NCI-H2227 treated with DMSO at 0.1 percent for 48 hours (cell line): ENCODE results near the gene PLB1.

Experiments used
- DNase-seq: peaks from one replicate; lab custom pipeline; 2025; lab: John Stamatoyannopoulos, UW

PLB1 gene

GRCh38 chr2:28499282-28499681 is 3.4 kb downstream of the PLB1 start:
- DNase-seq = no peak

- DNase-seq = no peak
Observed at GRCh38 chr2:28505361-28505760, 9.5 kb downstream of the PLB1 start.

- DNase-seq = no peak
Observed at GRCh38 chr2:28506112-28506910, 10.5 kb downstream of the PLB1 start.

- DNase-seq = no peak
Observed at GRCh38 chr2:28507796-28508764, 12.2 kb downstream of the PLB1 start.

- no peak for DNase-seq
Observed at GRCh38 chr2:28509361-28509760, 13.5 kb downstream of the PLB1 start.

- DNase-seq = no peak
Observed at GRCh38 chr2:28510184-28510583, 14.3 kb downstream of the PLB1 start.

- DNase-seq = no peak
Observed at GRCh38 chr2:28511871-28512606, 16.2 kb downstream of the PLB1 start.

GRCh38 chr2:28512607-28512965 is 16.7 kb downstream of the PLB1 start:
- no peak for DNase-seq

- no peak for DNase-seq
Observed at GRCh38 chr2:28513097-28513496, 17.2 kb downstream of the PLB1 start.

GRCh38 chr2:28515176-28515751 is 19.4 kb downstream of the PLB1 start:
- no peak for DNase-seq

- no peak for DNase-seq
Observed at GRCh38 chr2:28516430-28516829, 20.6 kb downstream of the PLB1 start.

- DNase-seq = no peak
Observed at GRCh38 chr2:28516950-28517349, 21.1 kb downstream of the PLB1 start.

- no peak for DNase-seq
Observed at GRCh38 chr2:28521663-28522062, 25.8 kb downstream of the PLB1 start.

- no peak for DNase-seq
Observed at GRCh38 chr2:28522481-28522880, 26.6 kb downstream of the PLB1 start.

GRCh38 chr2:28523902-28524301 is 28.0 kb downstream of the PLB1 start:
- no peak for DNase-seq

GRCh38 chr2:28525481-28525880 is 29.6 kb downstream of the PLB1 start:
- no peak for DNase-seq

- DNase-seq = no peak
Observed at GRCh38 chr2:28526527-28527132, 30.8 kb downstream of the PLB1 start.

GRCh38 chr2:28527196-28527595 is 31.3 kb downstream of the PLB1 start:
- DNase-seq = no peak

GRCh38 chr2:28528206-28528605 is 32.3 kb downstream of the PLB1 start:
- no peak for DNase-seq

GRCh38 chr2:28530782-28531181 is 34.9 kb downstream of the PLB1 start:
- DNase-seq = no peak

GRCh38 chr2:28532399-28532798 is 36.5 kb downstream of the PLB1 start:
- no peak for DNase-seq
